GM15510 (cell line): ENCODE results near the gene EPX.

Experiments used
- POLR2A ChIP-seq: IDR thresholded peaks from 3 replicates; pipeline ENCODE4 v1.6.1; 2011; ENCODE audit warnings: borderline replicate concordance; ENCODE audit not compliant: insufficient read length; ENCODE audit errors: extremely low read depth

EPX gene

GRCh38 chr17:58250344-58251011 lies 58.0 kb downstream of the EPX start:
- no peak for TF ChIP-seq POLR2A

GRCh38 chr17:58252141-58252540 lies 59.6 kb downstream of the EPX start:
- TF ChIP-seq POLR2A, result no peak

GRCh38 chr17:58253082-58253481 lies 60.6 kb downstream of the EPX start:
- TF ChIP-seq POLR2A, result no peak
